MCF 10A (cell line): Measurements from ENCODE around the gene TLCD1. TPM values are rescaled to one million over a fixed set of nuclear protein-coding genes. Genes with fewer than 3 reads are reported as not detected.
A peak's percentile ranks its signal among the peaks of the same experiment; 100 is the strongest.

ENCODE experiments used
- BruUV-seq: library from RNA; stranded (reverse); fragments of 400-500 nt; replicated peaks from 2 replicates; lab custom pipeline; 2021; lab: Mats Ljungman, UMichigan
- CTCF ChIA-PET: fragments of 300-600 bp; sonication (Branson Sonifier 250); formaldehyde crosslinking; extraction: SDS; loops from one replicate; lab custom pipeline; 2021; ENCODE audit warnings: antibody characterized with exemption, inconsistent platforms; lab: Yijun Ruan, JAX
- POLR2A ChIA-PET: fragments of 300-600, 350-650 bp; sonication (Branson Sonifier 250); formaldehyde crosslinking; extraction: SDS; loops from one replicate; lab custom pipeline; 2020; ENCODE audit warnings: antibody characterized with exemption, inconsistent platforms; lab: Yijun Ruan, JAX
- DNase-seq: peaks from one replicate; pipeline ENCODE4 v3.0.0-alpha.2; 2018; ENCODE audit not compliant: unreplicated experiment
- H3K27ac Mint-ChIP-seq: one replicate; pipeline ENCODE4 v1.8.0; 2022; ENCODE audit warnings: mild to moderate bottlenecking, low read depth, mixed read lengths; ENCODE audit not compliant: unreplicated experiment
- H3K27me3 Mint-ChIP-seq: one replicate; pipeline ENCODE4 v1.8.0; 2022; ENCODE audit warnings: mixed read lengths; ENCODE audit not compliant: insufficient read depth, unreplicated experiment
- H3K36me3 Mint-ChIP-seq: one replicate; pipeline ENCODE4 v1.8.0; 2022; ENCODE audit warnings: mild to moderate bottlenecking, moderate library complexity, mixed read lengths; ENCODE audit not compliant: insufficient read depth, unreplicated experiment
- H3K4me1 Mint-ChIP-seq: one replicate; pipeline ENCODE4 v1.8.0; 2022; ENCODE audit warnings: mixed read lengths; ENCODE audit not compliant: insufficient read depth, unreplicated experiment
- H3K4me3 Mint-ChIP-seq: one replicate; pipeline ENCODE4 v1.8.0; 2022; ENCODE audit warnings: mild to moderate bottlenecking, moderate library complexity, mixed read lengths; ENCODE audit not compliant: unreplicated experiment
- H3K9me3 Mint-ChIP-seq: one replicate; pipeline ENCODE4 v1.8.0; 2022; ENCODE audit warnings: mixed read lengths; ENCODE audit not compliant: unreplicated experiment
- intact Hi-C: fragments of 100-400 bp; cut with micrococcal nuclease; formaldehyde crosslinking; loops from 2 replicates; pipeline ENCODE4 v1.14.1; 2022
- total RNA-seq: library from RNA; stranded (reverse); gene quantifications from 2 replicates; pipeline ENCODE4 v1.2.3, GENCODE V29; 2022
- TF ChIP-seq, protein P1 (sequence below): fragments of 200-600 bp; IDR thresholded peaks from one replicate; pipeline ENCODE4 v1.8.0; 2022; ENCODE audit warnings: antibody characterized with exemption, mild to moderate bottlenecking; ENCODE audit not compliant: unreplicated experiment

The TLCD1 gene
- total RNA-seq, 1 experiment from 2014 or later, result 18.7 TPM

- peak; percentile 39 for DNase-seq
- POLR2A ChIA-PET, result interaction anchor here (0.7 to 18.0 kb wide), 4 partner anchors 10 to 217 kb away, joined by 3 to 1135 read pairs (median 3); partner anchors contain the start of genes RPL23A and TRAF4
Measured at GRCh38 chr17:28735242-28735722, 9.2 kb upstream of the TLCD1 start.

DNA sequence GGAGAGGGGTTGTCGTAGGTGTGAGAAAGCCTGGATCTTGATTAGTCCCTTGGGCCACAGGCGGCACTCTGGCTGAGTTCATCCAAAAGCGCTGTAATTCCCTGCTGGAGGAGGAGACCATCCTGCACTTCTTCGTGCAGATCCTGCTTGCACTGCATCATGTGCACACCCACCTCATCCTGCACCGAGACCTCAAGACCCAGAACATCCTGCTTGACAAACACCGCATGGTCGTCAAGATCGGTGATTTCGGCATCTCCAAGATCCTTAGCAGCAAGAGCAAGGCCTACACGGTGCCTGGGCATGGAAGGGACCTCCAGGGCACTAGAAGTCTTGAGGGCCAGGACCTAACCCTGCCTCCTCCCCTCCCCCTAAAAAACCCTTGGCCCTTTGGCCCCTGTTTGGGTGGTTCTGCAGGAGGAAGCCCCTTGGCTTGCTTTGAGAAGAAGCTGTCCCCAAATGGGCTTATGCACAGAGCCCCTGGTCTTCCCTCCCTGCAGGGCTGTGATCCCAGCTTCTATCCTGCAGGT lies 8.7 kb upstream of the TLCD1 start:
- Mint-ChIP-seq H3K9me3 (no peaks in the 10 kb centered on the region), H3K36me3 (peaks cover 6% of the 10 kb centered on the region), H3K27me3 (no peaks in the 10 kb centered on the region), H3K27ac (no peak overlapping the region), H3K4me3 (no peak overlapping the region), H3K4me1 (peaks cover 7% of the 10 kb centered on the region)
- POLR2A ChIA-PET, result interaction anchor here (1.0 to 18.0 kb wide), 2 partner anchors 10 to 12 kb away, joined by 3 to 1135 read pairs; partner anchors contain the start of gene TRAF4
- intact Hi-C loops, result no loop called here
- TF ChIP-seq, protein P1, sequence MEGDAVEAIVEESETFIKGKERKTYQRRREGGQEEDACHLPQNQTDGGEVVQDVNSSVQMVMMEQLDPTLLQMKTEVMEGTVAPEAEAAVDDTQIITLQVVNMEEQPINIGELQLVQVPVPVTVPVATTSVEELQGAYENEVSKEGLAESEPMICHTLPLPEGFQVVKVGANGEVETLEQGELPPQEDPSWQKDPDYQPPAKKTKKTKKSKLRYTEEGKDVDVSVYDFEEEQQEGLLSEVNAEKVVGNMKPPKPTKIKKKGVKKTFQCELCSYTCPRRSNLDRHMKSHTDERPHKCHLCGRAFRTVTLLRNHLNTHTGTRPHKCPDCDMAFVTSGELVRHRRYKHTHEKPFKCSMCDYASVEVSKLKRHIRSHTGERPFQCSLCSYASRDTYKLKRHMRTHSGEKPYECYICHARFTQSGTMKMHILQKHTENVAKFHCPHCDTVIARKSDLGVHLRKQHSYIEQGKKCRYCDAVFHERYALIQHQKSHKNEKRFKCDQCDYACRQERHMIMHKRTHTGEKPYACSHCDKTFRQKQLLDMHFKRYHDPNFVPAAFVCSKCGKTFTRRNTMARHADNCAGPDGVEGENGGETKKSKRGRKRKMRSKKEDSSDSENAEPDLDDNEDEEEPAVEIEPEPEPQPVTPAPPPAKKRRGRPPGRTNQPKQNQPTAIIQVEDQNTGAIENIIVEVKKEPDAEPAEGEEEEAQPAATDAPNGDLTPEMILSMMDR, result no peak
- CTCF ChIA-PET, result interaction anchor here (1.1 to 2.0 kb wide), 4 partner anchors 8 to 17 kb away, joined by 3 to 7 read pairs (median 4); partner anchors contain the start of gene TLCD1
- DNase-seq, result no peak
- BruUV-seq, result no TSS peak

More at GRCh38 chr17:28735242-28735722, 9.2 kb upstream of the TLCD1 start:
- CTCF ChIA-PET, result interaction anchor here (0.6 to 2.0 kb wide), 5 partner anchors 8 to 17 kb away, joined by 3 to 7 read pairs (median 3); partner anchors contain the start of gene TLCD1
- no TSS peak for BruUV-seq
- H3K4me1 Mint-ChIP-seq, result peaks cover 5% of the 10 kb centered on the region
- no peak overlapping the region for H3K4me3 Mint-ChIP-seq
- H3K27me3 Mint-ChIP-seq, result no peaks in the 10 kb centered on the region
- H3K27ac Mint-ChIP-seq, result no peak overlapping the region
- peaks cover 6% of the 10 kb centered on the region for H3K36me3 Mint-ChIP-seq
- intact Hi-C loops, result no loop called here
- no peaks in the 10 kb centered on the region for H3K9me3 Mint-ChIP-seq
- TF ChIP-seq, protein P1, result no peak

- TF ChIP-seq, protein P1, result no peak
- H3K36me3 Mint-ChIP-seq, result peaks cover 6% of the 10 kb centered on the region
- no peaks in the 10 kb centered on the region for H3K27me3 Mint-ChIP-seq
- no peak overlapping the region for H3K4me3 Mint-ChIP-seq
- ChIA-PET CTCF (no interaction called here), POLR2A (interaction anchor here (1.8 to 18.0 kb wide), 2 partner anchors 13 kb away, joined by 6 to 1135 read pairs; partner anchors contain the start of genes RPL23A and TRAF4)
- no peak overlapping the region for H3K27ac Mint-ChIP-seq
- H3K9me3 Mint-ChIP-seq, result no peaks in the 10 kb centered on the region
- intact Hi-C loops, result no loop called here
- no peak for DNase-seq
- BruUV-seq, result no TSS peak
- peaks cover 11% of the 10 kb centered on the region for H3K4me1 Mint-ChIP-seq
Measured at GRCh38 chr17:28733346-28733745, 7.3 kb upstream of the TLCD1 start.

GRCh38 chr17:28729950-28730330 lies 3.9 kb upstream of the TLCD1 start:
- no peaks in the 10 kb centered on the region for H3K27me3 Mint-ChIP-seq
- no peak for DNase-seq
- H3K9me3 Mint-ChIP-seq, result no peaks in the 10 kb centered on the region
- H3K36me3 Mint-ChIP-seq, result peaks cover 28% of the 10 kb centered on the region
- POLR2A ChIA-PET, result interaction anchor here (0.8 to 18.0 kb wide), 5 partner anchors 11 to 329 kb away, joined by 3 to 1135 read pairs (median 73); partner anchors contain the start of genes FLOT2, PHF12, RPL23A and TRAF4
- CTCF ChIA-PET, result interaction anchor here (0.6 to 9.2 kb wide), 2 partner anchors 18 to 60 kb away, joined by 4 to 365 read pairs; partner anchors contain the start of gene TRAF4
- BruUV-seq, result no TSS peak
- TF ChIP-seq, protein P1, result no peak
- H3K4me1 Mint-ChIP-seq, result peaks cover 23% of the 10 kb centered on the region
- H3K27ac Mint-ChIP-seq, result peak overlapping the region; percentile 99
- intact Hi-C loops, result loop anchor here (1.0 kb wide), 1 partner anchor 13 kb away; no protein-coding TSS in a partner anchor
- H3K4me3 Mint-ChIP-seq, result no peak overlapping the region
